Measurements from ENCODE around the gene KRT28. TPM values are rescaled to one million over a fixed set of nuclear protein-coding genes. Genes with fewer than 3 reads are reported as not detected.

The KRT28 gene
- total and polyA plus RNA-seq, 11 donors = not detected

GRCh38 chr17:40821536-40821935 is 21.8 kb upstream of the KRT28 start:
- intact Hi-C loops (cut with DNase I) = no loop called here
- H3K36me3 ChIP-seq = peaks cover 0 to 18% (median 9%) of the 10 kb centered on the region in 9 donors
- TF ChIP-seq, protein P1, sequence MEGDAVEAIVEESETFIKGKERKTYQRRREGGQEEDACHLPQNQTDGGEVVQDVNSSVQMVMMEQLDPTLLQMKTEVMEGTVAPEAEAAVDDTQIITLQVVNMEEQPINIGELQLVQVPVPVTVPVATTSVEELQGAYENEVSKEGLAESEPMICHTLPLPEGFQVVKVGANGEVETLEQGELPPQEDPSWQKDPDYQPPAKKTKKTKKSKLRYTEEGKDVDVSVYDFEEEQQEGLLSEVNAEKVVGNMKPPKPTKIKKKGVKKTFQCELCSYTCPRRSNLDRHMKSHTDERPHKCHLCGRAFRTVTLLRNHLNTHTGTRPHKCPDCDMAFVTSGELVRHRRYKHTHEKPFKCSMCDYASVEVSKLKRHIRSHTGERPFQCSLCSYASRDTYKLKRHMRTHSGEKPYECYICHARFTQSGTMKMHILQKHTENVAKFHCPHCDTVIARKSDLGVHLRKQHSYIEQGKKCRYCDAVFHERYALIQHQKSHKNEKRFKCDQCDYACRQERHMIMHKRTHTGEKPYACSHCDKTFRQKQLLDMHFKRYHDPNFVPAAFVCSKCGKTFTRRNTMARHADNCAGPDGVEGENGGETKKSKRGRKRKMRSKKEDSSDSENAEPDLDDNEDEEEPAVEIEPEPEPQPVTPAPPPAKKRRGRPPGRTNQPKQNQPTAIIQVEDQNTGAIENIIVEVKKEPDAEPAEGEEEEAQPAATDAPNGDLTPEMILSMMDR (IDR thresholded peaks at IDR 0.05) = no peak
- no peak for TF ChIP-seq POLR2A (IDR thresholded peaks at IDR 0.05)
- ATAC-seq = no peak
- H3K27me3 ChIP-seq = no peaks in the 10 kb centered on the region
- H3K4me3 ChIP-seq = no peak overlapping the region
- H3K9me3 ChIP-seq = no peaks in the 10 kb centered on the region
- DNase-seq = no peak
- H3K27ac ChIP-seq = no peak overlapping the region
- H3K4me1 ChIP-seq = peaks cover 0 to 31% (median 14%) of the 10 kb centered on the region in 12 donors

- Histone ChIP-seq H3K27me3 (no peaks in the 10 kb centered on the region), H3K4me1 (peaks cover 0 to 31% (median 14%) of the 10 kb centered on the region in 12 donors), H3K9me3 (no peaks in the 10 kb centered on the region), H3K4me3 (peak overlapping the region in 2 of 12 donors; percentile 61 to 65), H3K27ac (peak overlapping the region; percentile 82 to 97 (median 93)), H3K36me3 (peaks cover 0 to 20% (median 9%) of the 10 kb centered on the region in 9 donors)
- intact Hi-C loops (cut with DNase I) = no loop called here
- ATAC-seq (no peak), DNase-seq (no peak)
- no peak for TF ChIP-seq POLR2A (IDR thresholded peaks at IDR 0.05)
- TF ChIP-seq, protein P1 (IDR thresholded peaks at IDR 0.05) = no peak
- WGBS, 4 donors = 85 to 95% (median 86%) methylated on average over 9 of the region's 9 CpGs
These were observed 20.6 kb upstream of the KRT28 start for GRCh38 chr17:40820228-40820838.

DNA sequence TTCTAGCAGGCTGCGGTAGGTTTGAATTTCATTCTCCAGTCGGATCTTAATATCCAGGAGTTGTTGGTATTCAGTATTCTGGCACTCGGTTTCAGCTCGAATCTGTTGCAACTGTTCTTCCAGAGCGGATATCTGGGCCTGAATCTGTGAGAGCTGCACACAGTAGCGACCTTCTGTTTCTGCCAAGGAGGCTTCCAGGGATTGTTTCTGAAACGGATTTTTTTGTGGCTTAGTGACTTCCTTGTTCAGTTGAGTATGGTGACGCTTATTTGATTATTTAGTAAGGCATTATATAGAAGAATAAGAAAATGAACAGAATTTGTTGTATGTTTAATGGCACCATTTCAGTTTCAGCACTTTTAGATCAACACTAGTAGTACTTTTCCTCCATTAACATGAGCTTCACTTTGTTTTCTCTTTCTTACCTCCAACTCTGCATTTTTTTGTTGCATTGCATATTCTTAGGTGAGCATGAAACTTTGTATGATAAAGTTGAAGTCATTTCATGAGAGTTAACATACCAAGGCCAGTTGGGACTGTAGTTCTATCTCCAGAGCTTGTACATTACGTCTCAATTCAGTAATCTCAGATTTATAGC is 19.9 kb upstream of the KRT28 start:
- ATAC-seq (peak; percentile 46 to 78 (median 66)), DNase-seq (peak in 2 of 5 donors; percentile 24 to 48)
- WGBS, 4 donors = 42 to 47% (median 45%) methylated on average over 9 of the region's 9 CpGs
- TF ChIP-seq, protein P1 (IDR thresholded peaks at IDR 0.05) = no peak
- TF ChIP-seq POLR2A (IDR thresholded peaks at IDR 0.05) = no peak
- intact Hi-C loops (cut with DNase I) = loop anchor here in 1 of 10 donors (10.0 kb wide), 1 partner anchor 85 kb away; no protein-coding TSS in a partner anchor
- Histone ChIP-seq H3K27ac (peak overlapping the region; percentile 82 to 97 (median 93)), H3K36me3 (peaks cover 0 to 20% (median 9%) of the 10 kb centered on the region in 9 donors), H3K4me1 (peaks cover 0 to 31% (median 14%) of the 10 kb centered on the region in 12 donors), H3K9me3 (no peaks in the 10 kb centered on the region), H3K27me3 (no peaks in the 10 kb centered on the region), H3K4me3 (peak overlapping the region in 11 of 12 donors; percentile 52 to 95 (median 67))

DNA sequence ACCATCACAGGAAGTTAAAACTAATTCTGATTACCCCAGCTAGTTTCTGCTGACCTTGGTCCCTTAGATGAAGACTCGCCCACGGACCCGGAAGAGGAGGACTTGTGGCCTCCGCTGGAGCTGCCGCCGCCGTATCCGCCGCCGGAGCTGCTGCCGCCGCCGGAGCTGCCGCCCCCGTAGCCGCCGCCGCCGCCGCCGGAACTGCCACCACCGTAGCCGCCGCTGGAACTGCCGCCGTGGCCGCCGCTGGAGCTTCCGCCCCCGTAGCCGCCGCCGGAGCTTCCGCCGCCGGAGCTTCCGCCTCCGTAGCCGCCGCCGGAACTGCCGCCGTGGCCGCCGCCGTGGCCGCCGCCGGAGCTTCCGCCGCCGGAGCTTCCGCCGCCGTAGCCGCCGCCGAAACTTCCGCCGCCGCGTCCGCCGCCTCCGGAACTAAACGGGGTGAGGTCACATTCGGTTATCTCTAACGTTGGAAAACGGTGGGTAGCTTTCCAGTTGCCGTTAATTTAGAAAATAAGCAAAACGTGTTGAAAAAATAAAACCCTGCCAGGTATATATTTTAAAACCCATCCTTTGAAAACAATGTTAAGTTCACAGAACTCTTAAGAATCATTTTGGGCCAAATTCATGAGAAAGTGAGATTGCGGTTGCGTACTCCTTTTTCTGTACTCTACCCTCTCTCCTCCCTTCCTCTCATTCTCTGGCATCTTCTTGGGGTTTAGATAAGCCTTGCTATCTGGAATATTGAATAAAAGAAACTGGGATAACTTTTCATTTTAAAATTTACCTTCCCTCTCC is 19.2 kb upstream of the KRT28 start:
- peaks cover 0 to 31% (median 14%) of the 10 kb centered on the region in 12 donors for H3K4me1 ChIP-seq
- intact Hi-C loops (cut with DNase I) = loop anchor here in 1 of 10 donors (10.0 kb wide), 1 partner anchor 86 kb away; no protein-coding TSS in a partner anchor
- 1% methylated on average over 47 to 73 of the region's 73 CpGs for WGBS, 4 donors
- no peaks in the 10 kb centered on the region for H3K9me3 ChIP-seq
- H3K4me3 ChIP-seq = peak overlapping the region; percentile 52 to 95 (median 66)
- DNase-seq (peak; percentile 83 to 92 (median 85)), ATAC-seq (peak; percentile 85 to 96 (median 92))
- no peaks in the 10 kb centered on the region for H3K27me3 ChIP-seq
- TF ChIP-seq POLR2A (IDR thresholded peaks at IDR 0.05) = peak in 1 of 2 donors; percentile 71
- TF ChIP-seq, protein P1 (IDR thresholded peaks at IDR 0.05) = no peak
- peaks cover 0 to 20% (median 9%) of the 10 kb centered on the region in 9 donors for H3K36me3 ChIP-seq
- peak overlapping the region; percentile 82 to 97 (median 93) for H3K27ac ChIP-seq

Measured in heart left ventricle (tissue), 16 donors.